ENCODE results near the gene EMID1. TPM values are rescaled to one million over a fixed set of nuclear protein-coding genes. Genes with fewer than 3 reads are reported as not detected.

Gene EMID1
- total RNA-seq, 1 donor from 2014 or later = not detected

- DNase-seq (ENCODE audit: low read depth, low spot score) = no peak
Observed at GRCh38 chr22:29288837-29289236, 83.1 kb downstream of the EMID1 start.

DNA sequence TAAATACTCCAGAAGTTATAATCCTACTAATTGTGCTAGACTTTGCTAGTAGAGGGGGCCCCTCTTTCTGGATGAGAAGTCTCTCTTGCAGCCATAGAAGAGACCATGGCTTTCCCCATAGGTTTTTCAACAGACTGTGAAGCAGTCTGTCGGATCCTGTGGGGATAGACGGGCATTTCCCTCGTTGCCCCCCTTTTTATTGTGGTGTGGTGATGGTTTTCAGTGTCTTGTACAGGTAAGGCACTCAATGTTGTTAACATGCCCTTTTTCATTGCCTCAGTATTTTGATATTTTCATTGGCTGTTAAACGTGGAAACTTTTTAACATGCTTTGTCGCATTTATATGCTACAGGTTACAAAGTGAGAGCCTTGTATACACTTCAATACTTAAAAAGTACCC is 84.4 kb downstream of the EMID1 start:
- DNase-seq (ENCODE audit: low read depth, low spot score) = no peak

GRCh38 chr22:29291215-29291614 is 85.5 kb downstream of the EMID1 start:
- DNase-seq (ENCODE audit: low read depth, low spot score) = no peak

DNA sequence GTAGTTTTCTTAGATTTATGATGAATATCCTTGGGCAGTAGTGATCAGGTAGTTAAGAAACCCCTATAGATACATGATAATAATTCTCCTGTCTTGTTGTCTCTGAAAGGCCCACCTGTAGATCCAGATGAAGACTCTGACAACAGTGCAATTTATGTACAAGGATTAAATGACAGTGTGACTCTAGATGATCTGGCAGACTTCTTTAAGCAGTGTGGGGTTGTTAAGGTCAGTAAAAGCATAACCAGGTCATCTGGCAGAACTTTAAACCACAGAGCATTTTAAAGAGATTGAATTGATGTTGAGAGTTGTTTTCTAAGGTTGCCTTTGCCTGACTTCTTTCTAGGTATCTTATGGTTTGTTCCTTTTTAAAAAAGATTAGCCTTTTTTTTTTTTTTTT is 86.7 kb downstream of the EMID1 start:
- no peak for DNase-seq (ENCODE audit: low read depth, low spot score)

DNA sequence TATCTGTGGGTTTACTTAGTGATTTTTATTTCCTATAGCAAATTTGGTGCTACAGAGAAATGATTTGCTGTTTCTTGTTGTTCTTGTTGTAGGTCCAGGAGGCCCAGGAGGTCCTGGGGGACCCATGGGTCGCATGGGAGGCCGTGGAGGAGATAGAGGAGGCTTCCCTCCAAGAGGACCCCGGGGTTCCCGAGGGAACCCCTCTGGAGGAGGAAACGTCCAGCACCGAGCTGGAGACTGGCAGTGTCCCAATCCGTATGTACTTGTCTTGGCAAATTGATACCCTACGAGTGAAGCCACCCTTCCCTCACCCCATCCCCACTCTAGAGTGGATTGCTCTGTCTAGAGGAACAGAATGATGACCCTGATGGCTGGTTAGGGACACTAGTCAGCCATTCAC is 92.9 kb downstream of the EMID1 start:
- DNase-seq (ENCODE audit: low read depth, low spot score) = no peak

DNA sequence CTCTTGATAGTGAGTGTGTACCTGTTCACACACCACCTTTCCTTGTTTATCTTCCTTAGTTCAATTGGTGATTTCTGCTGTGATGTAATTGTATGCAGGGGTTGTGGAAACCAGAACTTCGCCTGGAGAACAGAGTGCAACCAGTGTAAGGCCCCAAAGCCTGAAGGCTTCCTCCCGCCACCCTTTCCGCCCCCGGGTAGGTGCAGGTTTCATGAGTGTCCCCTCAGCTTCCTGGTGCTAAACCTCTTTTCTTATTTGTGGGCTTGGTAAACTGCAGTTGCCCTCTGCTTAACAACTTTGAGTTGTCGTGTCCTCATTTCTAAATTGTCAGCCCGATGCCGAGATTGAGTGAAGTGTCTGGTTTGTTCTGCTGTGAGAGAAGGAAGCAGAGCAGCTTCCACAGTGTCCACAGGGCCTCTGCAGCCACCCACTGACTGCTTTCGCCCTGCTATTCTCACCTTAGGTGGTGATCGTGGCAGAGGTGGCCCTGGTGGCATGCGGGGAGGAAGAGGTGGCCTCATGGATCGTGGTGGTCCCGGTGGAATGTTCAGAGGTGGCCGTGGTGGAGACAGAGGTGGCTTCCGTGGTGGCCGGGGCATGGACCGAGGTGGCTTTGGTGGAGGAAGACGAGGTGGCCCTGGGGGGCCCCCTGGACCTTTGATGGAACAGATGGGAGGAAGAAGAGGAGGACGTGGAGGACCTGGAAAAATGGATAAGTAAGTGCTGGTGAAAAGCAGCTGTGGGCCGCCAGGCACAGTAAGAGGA is 93.6 kb downstream of the EMID1 start:
- DNase-seq (ENCODE audit: low read depth, low spot score) = no peak

DNA sequence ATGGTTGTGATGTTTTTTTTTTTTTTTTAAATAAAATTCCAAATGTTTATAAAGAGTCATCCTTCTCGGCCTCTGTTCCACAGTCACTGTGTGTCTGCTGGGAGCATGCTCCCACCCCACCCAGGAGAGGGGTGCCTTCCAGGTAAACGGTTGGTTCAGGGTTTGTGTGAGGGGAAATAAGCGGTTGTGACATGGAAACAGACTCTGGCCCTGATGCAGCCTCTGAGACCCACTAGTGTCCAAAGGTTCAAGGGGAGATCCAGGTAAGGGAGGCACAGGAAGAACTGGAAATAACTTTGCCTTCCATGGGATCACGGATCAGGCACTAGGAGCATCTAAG is 94.7 kb downstream of the EMID1 start:
- DNase-seq (ENCODE audit: low read depth, low spot score) = no peak

DNA sequence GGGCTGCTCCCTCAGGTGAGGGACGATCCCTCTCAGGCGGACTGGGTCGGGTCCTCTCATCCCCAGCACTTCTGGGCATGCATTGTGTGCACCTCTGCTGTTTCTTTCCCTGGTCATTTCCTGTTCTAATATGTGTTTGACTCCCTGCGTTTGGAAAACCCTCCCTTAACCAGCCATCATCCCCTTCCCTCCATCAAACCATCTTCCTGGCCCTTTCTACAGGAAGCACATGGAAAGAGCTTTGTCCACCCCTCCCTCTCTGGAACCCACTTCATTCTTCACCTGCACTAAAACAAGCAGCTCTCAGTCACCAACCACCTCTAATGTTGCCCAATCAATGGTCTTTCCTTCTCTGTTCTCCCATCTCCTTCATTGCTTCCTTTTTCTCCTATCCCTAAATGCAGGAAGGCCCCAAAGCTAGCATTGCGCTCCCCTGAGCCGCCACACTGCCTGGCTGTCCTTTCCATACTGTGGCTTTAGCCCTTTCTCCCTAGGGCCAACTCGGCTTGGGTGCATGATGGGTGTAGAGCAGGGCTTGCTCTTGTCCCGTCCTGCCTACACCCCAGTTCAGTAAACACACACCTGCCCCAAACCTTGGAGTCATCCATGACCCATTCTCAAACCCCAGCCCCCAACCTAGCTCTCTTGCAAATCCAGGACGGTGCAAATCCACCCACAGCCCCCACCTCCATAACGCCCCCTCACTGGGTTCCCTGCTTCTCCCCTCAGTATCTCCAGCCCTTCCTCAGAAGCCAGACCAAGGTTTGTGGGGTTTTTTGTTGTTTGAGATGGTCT is 95.3 kb downstream of the EMID1 start:
- DNase-seq (ENCODE audit: low read depth, low spot score) = no peak

DNA sequence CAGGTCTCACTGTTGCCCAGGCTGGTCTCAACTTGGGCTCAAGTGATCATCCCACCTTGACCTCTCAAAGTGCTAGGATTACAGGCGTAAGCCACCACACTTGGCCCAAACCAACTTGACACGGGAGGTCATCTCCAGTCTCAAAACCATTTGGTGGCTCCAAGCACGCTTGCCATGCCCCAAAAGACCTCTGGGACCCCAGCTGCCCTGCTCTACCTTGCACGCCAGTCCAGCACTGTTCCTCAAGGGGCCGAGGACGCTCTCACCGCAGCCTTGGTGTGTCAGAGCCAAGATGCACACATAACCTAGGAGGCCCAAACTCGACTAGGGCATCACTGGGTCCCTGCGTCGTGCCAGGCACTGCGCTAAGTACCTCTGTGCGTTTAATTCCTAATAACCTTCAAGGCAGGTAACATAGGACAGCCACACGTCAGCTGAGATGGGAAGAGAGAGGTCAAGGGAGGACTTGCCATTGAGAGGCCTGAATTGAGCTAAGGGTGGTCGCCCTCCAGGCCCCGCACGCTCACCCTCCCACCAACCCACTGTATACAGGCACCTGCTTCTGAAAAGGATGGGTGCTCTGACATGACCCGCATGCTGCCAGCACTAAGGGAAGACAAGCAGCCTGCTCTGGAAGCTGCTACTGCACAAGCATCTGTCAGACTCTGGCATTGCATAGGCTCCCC is 96.2 kb downstream of the EMID1 start:
- DNase-seq (ENCODE audit: low read depth, low spot score) = no peak

- no peak for DNase-seq (ENCODE audit: low read depth, low spot score)
Observed at GRCh38 chr22:29302402-29302680, 96.6 kb downstream of the EMID1 start.

DNA sequence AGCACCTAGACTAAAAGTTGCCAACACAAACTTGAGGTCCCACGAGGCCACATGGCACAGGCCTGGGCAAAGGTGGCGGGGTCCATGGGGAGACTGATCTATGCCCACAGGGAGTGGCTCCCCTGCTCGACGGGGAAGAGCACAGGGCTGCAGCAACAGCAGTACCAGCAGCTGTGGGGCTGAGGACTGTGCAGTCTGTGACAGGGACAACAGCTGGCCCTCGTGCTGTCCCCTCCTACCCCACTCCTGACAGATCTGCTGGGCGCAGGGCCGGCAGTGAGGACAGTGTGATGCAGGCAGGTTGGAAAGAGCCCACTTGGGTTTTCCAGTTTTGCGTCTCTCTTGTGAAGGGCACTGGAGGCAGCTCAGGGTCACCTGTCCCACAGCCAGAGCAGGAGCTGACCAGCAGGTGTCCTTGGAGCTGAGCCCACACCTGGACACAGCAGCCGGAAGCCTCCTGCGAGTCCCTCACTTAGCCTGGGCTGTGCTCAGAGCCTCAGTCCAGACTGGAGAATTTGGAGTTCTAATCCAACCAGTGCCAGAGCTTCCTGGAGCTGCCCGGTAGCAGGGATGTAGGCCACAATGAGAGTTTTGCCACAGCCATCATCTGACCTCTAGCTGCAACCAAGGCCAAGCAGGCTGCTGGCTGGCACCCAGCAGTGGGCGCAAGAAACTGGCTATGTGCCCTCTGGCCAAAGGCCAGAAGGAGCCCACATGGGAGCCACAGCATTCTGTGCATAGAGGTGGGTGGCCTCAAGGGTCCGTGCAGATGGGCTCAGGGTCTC is 97.2 kb downstream of the EMID1 start:
- no peak for DNase-seq (ENCODE audit: low read depth, low spot score)

GRCh38 chr22:29305836-29306174 is 100.1 kb downstream of the EMID1 start:
- DNase-seq (ENCODE audit: low read depth, low spot score) = no peak

DNA sequence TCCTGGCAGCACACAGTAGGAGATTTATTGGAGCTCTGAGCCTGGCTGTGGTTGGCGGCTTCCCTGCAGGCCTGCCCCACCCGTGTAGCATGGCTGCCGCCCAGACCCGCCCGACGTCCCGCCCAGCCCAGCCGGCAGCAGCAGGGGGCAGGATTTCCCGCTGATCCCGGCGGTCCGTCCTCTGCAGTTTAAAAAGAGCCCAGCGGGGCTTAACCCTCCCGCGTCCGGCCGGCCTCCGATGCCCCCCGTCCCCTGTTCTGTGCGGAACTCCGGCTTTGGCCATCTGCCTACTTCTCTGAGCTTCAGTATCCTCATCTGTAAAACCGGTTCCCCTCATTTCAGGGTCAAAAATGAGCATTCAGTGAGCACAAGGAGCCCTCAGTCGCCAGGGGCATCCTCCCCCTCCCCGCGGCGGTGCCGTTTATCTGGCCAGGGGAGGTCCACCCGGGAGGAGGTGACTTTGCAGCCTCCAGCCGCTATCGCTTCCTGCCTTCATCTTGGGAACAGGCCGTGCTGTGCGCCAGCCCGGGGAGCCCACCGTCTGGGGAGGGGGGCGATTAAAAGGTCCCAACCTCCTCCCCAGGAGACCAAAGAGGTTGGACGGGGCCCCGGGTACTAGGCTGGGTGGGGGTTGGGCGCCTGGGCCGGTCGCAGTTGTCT is 100.6 kb downstream of the EMID1 start, which contains the start of gene GAS2L1:
GAS2L1 (plus strand) TSS at position 476 of the 660 bp plus-strand sequence. CDS start 1,456 bp downstream, outside the sequence.
- no peak for DNase-seq (ENCODE audit: low read depth, low spot score)

DNA sequence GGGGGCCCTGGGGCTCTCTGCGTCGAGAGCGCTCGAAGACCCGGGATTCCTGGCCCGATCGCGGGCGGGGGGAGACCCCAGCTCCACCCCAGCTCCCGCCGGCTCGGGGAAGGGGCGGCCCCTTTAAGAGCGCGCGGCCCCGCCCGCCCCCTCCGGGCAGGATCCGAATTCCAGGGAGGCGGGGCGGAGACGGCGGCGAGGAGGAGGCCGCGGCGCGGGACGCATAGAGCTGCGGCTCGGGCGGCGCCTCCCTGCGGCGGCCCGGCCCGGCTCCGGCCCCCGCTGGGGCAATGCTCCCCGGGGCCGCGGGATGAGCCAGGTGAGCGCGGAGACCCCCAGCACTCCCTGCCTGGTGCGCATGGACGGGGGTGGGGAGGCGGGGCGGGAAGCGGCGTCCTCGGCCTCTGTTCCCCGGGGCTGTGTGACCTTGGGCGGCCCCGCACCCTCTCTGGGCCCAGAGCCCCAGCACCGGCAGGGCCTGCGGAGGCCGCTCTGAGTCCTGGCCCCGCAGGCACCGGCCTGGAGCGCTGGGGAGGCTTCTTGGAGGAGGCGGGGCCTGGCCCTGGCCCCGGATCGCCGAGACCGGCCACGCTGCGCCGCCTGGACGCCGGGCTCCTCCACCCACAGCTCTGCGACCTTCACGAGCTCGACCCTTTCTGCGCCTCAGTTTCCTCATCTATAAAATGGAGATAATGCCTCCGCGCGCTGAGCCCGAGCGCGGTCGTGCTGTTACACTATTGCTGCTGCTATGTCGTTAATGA is 101.3 kb downstream of the EMID1 start:
- no peak for DNase-seq (ENCODE audit: low read depth, low spot score)

DNA sequence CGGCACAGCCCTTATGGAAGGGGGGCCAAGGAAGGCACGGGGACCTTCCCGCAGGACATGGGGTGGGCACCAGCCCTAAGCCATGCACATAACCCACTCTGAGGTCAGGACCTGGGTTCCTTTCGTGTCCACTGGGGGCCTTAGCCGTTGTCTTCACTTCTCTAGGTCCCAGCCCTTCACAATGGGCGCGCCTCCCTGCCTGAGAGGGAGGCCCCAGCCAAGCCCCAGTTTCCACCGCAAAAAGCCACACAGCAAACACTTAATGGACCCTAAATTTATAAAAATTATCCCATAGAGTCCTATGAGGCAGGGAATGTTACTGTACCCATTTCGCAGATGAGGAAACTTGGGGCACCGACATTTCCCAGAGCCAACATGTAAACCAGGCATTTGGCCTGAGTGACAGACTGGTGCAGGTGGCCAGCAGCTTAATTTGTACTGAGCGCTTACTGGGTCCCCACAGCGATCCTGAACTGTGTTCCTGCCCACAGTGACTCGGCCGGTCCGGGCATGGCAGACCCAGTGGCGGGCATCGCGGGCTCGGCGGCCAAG is 102.0 kb downstream of the EMID1 start:
- no peak for DNase-seq (ENCODE audit: low read depth, low spot score)

GRCh38 chr22:29308148-29308790 is 102.6 kb downstream of the EMID1 start:
- DNase-seq (ENCODE audit: low read depth, low spot score) = no peak

DNA sequence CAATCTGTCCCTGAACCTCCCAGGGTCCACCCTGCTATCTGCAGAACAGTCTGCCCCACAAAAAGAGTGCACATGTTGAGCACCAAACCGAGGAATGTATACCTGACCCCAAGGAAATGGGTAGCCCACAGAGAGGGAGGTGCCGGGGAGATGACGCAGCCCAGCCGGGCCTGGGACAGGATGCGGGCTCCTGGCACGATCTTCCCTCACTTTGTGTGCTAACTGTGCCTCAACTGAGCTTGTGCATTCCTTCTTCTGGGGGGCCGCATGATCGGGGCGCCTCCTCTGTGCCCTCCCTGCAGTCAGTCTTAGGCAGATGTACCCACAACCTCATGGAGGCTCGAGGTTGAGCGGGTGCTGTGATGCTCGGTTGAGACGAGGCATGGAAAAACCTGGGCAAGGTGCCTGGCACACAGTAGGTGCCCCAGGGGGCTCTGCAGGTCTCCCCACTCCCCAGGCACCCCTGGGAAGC is 103.1 kb downstream of the EMID1 start:
- no peak for DNase-seq (ENCODE audit: low read depth, low spot score)

All from pulmonary artery endothelial cell (primary cell).